DMS79 (cell line): ENCODE results near the gene GNPDA1.

Source experiments
- DNase-seq: peaks from one replicate; lab custom pipeline; 2025; lab: John Stamatoyannopoulos, UW

Gene GNPDA1

DNA sequence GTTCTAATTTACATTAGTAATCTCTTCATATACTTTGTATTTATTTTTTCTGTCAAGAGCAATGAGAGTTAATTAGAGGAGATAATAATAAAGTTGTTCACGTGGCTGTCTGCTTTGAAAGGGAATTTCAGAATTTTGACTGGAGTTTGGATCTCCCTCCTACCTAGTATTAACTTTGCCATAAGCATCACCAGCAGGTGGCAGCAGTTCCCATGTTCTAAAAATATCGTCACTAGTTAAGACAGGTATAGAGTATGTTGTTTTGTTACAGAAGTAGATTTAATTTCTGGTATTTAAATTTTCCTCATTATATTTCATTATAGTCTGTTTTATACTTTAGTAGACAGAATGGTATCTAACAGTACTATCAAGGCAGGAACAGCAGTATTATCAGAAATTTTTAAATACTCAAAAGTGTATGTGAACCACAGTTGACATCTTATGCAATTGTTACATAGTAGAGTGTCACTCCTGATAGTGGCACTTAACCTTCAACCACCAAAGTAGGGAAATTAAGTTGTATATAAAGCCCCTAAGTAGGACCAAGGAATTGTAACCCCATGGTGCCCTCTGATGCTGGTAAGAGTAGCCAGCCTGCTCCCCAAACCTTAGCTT, 20.4 kb downstream of the GNPDA1 start:
- DNase-seq, result no peak

DNA sequence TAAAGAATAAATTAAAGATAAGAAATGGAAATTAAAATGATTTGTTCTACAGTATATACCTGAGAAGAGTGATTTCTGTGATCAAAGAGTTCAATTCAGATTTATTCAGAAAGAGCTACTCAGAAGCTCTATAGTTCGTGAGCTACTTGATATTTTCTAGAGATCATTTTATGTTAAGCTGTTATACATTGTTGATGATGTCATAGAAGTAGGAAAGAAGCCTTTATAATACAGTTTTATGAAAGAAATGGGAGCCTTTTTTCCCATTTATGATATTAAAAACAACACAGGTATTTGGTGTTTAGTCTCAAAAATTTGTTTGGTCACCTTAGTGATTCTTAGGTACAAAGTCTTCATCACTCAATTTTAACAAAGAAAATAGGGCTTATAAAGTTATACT, 23.1 kb downstream of the GNPDA1 start:
- DNase-seq, result no peak

DNA sequence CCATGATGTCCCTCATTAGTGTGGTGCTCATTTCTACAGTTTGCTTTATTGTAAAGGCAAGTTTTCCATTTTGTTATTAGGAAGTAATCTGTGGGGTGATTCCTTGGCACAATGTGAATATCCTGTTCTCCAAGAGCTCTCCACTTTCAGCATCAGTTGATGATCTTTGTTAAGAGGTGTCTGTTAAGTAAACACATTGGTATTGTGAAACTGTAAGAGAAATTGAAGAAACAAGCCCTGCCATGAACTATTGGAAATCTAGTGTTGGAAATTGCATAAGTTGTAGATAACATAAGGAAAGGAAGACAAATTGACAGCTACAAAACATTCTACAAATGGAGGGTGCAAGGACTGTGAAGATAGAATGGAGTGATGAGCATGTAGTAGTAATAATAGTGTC, 26.8 kb downstream of the GNPDA1 start:
- DNase-seq, result no peak

DNA sequence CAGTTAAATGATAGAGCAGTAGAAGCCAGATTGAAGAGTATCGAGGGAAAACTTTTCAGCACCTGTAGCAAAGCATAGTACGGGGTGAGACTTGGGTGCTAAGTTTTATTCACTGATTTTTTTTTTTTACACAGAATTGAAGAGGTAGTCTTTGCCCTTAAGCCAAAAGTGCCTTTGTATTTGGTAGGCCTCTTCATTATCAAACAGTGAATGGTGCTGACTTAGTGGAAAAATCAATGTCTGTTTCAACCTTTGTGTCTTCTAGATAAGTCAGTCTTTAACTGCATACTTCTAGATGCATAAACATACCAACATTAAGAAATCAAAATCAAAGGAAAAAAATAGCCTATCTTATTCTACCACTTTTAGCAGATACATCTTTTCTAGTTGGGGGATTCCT, 30.2 kb downstream of the GNPDA1 start:
- DNase-seq, result no peak

DNA sequence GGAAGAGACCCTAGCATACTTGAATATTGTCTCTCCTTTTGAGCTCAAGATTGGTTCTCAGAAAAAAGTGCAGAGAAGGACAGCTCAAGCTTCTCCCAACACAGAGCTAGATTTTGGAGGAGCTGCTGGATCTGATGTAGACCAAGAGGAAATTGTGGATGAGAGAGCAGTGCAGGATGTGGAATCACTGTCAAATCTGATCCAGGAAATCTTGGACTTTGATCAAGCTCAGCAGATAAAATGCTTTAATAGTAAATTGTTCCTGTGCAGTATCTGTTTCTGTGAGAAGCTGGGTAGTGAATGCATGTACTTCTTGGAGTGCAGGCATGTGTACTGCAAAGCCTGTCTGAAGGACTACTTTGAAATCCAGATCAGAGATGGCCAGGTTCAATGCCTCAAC, 34.4 kb downstream of the GNPDA1 start:
- no peak for DNase-seq

DNA sequence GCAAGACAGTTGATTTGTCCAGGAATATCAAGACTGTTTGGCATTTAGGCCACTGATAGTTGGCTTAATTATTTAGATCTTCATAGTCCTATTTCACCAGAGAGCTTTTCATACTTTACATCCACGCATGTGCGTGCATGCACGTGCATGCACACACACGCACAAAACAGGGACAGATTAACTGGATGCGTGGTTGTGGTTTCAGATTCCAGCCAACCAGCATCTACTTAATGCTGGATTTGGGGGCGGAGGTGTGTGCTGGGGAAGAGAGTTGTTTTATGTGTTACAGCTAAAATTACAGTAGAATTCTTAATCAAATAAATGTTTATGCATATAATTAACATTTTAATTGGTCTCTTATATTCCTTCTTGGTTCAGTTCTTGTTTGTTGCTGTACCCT, 36.7 kb downstream of the GNPDA1 start:
- DNase-seq, result no peak

DNA sequence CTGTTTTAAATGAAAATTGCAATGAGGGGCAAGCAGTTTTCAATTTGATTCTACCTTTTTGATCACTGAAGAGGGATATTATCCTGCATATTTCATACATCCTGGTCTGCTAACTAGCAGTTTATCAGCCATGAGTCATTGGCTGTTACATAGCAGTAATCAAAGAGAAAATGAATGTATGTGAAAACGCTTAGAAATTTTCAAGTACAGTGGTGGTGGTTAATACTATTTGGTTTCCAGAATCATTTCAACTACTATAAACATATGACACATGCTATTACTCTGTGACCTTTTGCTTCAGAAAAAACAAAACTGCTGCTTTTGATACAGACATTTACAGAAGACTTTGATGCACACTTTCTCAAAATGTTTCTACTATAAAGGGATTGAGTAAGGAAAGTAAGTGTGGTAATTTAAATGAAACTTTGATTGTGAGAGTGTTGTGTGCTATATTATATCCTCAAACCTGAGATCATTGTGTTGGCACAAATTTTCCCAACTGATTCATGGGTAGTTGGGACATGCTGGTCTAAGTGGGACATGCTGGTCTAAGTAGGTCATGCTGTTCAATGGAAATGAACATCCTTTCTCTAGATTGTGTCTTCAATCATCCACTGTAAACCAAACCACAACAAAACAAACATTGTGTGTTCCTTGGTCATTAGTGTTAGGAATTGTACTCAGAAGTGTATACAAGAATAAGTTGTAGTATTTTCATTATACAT, 38.8 kb downstream of the GNPDA1 start:
- no peak for DNase-seq

DNA sequence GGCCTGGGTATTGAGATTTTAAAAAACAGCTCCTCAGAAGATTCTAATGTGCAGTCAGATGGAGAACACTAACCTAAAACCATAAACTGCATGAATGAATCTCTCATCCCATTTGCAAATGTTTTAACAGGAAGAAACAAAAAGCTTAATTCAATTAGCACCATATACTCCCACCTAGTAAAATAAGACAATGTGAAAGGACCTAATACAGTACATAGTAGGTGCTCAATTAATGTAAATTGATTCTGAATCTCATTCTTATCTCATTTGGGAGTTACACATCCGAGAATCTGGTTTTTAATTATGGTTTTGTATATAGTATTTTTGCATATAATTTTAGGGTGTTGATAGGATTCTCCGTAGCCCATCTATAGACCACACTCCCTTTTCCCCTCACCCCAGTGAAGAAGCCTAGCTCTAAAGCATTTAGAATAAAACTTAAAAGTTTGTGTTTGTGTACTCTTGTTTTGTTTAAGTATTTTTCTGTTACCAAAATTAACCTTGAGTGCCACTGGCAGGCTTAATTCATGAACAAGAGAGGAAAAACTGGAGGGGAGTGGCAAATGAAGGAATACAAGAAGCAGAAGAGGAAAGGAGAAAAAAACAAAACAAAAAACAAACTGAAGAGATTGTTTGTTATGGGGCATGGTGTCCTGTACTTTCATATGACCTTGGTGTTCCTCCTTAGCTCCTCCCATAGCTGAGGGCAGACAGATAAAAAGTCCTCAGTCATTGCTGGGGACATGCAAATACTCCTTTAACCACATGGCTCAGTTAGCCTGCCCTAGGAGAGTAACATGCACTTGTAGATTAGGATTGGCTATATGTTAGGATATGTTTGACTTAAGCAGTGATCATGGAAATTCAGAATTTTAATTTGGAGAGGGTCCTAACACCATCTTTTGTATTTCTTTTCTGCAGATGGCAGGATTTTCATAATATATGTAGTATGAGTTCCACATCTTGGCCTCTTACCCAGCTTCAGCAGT, 42.8 kb downstream of the GNPDA1 start:
- DNase-seq, result no peak

DNA sequence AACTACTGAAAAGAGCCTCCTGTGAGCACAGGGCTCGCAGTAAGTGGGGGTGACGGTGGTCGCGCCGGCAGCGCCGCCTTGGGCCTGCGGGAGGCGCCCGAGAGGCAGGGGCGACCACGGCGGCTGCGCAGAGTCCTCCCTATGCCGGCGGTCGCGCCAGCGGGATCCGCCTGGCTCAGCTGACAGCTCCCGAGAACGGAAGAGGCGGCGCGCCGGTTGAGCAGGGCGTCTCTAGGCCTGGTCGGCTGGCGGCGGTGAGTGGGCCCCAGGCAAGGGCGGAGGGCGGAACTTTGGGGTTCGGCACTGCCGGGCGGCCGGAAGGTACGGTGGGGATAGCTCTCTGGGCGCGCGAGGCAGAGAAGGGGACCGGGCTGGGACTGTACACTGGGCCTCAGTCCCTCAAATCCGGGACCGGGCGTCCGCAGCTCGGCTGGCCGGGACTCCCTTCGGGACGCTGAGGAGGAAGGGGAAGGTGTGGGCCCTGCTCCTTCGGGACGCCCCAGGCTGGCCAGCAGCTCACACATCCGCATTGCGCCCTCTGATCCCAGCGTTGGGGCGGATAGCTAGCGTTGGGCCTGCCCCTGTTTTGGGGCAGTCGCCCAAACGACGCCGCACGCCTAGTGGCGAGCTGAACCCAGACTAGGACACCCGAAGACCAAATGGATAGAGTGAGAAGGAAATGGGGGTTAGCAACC, 43.8 kb downstream of the GNPDA1 start, which contains the start of gene RNF14:
RNF14 (plus strand) TSS at position 192 of the 695 bp plus-strand sequence. CDS start 4,484 bp downstream, outside the sequence.
- peak; percentile 38 for DNase-seq

DNA sequence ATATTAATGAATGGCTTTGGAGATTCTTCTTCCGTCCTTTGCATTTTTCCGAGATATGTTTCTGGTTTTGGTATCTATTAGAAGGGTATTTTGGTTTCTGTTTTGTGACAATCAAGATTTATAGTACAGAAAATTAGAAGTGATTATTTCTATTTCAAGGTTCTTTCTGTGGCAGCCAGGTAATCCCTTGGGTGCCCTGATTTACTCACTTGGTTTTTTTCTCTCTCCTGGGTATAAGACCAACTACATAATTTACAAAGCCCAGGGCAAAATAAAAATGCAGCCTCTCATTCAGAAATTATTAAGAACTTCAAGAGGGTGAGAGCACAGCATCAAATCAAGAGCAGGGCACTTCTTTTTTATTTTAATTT, 45.9 kb downstream of the GNPDA1 start:
- no peak for DNase-seq

DNA sequence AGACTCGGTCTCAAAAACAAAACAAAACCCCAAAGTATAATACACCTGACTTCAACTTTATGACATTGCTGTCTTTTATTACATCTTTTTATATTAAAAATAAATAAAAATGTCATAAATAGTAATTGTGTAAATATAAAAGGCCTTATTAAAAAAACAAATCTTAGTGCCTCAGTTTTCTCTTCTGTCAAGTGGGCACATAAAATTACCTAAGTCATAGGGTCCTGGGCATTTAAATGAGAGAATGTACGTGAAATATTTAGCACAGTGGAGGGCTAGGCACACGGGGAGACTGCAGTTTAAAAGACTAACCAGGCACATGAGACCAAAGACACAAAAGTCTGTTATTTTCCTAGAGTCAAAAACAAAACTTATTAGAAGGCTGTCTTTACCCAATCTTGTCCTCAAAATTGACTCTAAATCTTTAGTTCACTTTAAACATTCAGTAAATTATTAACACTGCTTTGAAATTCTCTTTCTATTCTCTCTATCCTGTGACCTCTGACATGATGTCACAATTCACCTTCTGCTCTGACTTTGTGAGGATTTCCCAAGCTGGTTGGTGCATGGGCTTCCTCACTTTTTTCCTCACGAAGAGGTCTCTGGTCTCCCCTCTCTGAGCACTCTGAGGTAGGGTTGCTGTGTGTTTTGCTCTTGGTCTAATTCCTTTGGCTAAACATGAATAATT, 46.4 kb downstream of the GNPDA1 start:
- DNase-seq, result no peak

DNA sequence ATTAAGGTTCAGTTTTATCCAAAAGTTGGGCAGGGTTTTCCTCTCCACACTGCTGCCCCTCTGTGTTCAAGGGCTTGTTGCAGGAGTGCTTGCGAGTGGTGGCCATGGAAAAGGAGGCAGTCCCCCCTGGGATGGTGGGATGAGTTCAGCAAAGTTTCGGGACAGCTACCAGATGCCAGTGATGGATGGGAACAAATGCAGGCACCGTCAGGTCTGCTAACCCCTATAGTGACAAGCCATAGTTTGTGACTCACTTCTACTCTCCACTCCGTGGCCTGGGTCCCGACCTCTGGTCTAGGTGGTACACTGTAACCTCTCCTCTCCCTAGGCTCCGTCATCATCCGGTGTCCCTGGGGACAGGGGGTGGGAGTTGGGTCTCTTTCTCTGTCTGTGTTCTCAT, 47.8 kb downstream of the GNPDA1 start:
- DNase-seq, result no peak

DNA sequence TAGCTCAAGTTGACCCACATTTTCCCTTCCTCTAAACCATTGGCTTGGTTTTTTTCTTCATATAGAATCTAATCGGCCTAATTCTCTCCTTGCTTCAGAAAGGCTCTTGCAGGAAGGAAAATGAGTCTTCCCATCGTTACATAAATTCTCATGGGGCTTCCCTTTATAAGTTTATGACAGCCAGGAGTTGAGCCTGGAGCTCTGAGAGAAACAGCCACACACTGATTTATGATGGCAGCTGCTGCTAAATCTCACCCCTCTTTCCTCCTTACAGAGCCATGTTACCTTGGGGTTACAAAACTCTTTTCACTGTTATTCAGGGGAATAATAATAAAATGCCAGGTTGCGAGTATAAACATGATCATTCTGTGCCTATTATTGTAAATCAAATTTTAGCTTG, 49.1 kb downstream of the GNPDA1 start:
- no peak for DNase-seq

DNA sequence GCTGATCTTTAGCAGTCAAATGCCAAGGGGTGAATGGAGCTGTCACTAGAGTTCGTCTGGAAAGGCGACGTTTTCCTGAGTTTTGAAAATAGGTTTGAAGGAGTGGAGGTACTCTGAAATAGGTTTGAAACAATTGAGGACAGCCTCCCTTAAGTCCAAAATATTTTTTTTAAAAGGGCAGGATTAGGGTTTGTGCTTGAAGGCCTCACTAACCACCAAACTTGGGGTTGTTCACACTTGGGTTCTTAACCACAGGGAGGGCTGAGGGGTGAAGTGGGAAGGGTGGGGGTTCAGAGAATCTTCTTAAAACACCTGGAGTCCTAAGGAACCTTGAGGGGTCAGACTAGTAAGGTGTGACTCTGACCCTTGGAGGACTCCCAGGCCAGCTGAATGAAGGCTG, 51.4 kb downstream of the GNPDA1 start:
- DNase-seq, result no peak

DNA sequence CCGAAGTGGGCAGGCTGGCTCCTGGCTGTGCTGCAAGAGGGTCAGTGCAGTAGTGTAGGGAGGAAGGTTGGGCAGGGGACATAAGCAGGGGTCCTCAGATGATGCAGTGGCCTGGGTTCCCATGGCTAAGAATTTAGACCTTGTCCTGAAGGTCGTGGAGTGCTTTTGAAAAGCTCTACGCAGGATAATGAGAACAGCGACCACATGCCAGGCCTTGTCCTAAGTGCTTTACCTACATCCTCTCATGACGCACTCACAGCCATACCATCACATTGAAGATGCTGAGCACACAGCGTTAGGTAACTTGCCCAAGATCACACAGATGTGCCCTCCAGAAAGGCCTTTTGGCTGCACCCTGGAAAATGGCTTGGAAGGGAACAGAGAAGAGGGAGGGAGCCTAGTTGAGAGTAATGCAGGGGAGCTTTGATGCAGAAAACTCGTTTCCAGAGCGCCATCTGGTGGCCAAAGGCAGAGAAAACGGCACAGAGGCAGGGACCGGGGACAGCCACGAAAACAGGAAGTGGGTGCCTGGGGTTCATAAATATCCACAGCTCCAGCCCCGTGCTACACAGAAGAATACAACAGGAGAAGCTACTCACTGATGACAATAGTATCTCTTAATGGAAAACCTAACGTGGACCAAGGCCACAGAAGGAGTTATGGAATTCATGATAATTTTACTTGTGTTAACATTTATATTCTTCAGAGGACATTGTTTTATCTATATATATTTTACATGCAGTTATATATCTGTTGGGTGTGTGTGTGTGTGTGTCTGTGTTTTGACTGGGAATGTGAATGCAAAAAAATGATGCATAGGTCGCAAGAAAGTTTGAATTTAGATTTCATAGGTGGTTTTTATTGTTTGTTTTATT, 52.1 kb downstream of the GNPDA1 start:
- DNase-seq, result peak; percentile 31

DNA sequence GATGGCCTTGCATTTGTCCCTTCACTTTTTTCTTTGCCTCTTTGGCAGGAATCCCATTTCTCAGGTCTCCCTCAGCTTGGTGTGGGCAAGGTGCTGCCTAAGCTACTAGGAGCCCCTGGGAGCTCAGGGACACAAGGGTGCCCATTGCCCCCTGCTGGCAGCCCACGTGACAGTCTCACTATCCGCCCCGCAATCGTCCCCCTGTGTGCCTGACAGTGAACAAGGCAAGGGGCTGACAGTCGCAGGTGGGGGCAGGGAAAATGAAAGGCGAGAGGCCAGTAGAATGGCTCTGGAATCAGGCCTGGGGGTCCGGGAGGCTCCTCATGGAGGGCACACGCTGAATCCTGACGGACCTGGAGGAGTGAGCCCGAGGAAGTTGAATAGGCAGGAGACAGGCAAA, 52.8 kb downstream of the GNPDA1 start:
- DNase-seq, result no peak

DNA sequence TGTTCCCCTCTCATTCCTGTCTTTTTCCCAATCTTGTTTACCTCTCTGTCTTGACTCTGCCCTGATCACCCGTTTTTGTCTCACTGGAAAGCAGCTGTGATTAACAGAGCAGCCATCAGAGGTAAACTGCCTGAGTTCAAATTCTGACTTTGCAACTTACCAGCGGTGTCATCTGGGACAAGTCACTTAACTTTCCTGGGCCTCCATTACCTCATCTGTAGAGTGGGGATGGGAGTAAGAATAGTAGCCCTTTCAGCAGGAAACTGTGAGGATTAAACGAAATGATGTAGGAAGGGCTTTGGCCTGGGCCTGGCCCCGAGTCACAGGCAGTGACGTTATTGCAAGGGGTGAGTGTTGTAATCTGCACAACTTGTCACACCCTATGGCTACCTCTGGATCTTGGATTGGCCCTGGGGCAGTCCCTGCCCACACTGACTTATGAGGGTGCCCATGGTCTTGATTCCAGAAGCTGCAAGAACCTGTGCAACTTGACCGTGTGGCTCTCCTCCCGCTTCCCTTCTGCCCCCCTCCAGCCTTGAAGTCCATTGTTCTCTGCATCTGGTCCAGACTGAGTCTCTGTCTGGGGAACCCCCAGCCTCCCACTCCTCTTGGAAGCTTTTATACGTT, 54.2 kb downstream of the GNPDA1 start:
- DNase-seq, result no peak

DNA sequence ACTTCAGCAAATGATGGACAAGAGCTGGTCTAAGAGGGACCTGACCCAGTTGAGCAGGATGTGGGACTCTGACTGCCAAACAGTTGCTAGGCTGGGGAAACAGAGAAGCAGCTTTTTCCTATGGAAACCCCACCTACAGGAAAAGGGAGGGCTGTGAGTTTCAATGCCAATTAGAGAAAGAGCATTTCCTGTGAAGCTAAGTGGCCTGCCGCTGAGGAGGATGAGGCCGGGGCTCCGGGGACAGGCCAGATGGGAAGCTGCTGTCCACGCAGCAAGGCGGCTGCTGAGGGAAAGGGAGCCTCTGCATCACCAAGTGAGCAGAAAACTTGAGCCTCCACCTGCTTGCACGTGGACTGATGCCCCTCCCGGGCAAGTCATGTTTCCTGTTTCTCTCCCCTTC, 54.7 kb downstream of the GNPDA1 start, which contains the start of gene PCDH12:
PCDH12 (minus strand) TSS at position 90 of the 400 bp plus-strand sequence. CDS start 351 bp downstream, outside the sequence.
- DNase-seq, result no peak

DNA sequence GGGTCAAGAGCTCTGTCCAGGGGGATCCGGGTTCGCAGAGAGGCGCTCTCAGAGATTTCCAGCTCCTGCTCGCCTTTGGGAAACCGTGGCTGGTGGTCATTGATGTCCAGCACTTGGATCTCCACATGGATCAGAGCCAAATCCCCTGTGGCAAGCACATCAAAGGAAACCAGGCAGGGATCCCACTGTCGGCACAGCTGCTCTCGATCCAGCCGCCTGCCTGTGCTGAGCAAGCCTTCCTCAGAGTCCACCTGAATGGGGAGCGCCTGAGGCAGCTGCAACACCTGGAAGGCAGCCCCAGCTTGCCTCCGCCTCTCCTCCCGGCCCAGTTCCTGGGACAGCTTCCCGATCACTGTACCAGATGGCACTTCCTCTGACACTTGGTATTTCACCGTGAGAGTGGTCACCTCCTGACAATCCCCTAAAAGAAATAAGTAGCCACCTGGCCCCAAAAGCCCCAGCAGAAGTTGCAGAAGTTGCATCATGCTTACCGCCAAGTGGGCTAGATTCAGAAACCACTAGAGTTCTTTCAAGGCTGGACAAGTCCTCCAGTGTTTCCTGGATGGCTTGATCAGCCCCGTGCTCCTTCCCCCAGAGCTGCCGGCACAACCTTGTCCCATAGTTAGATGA, 55.3 kb downstream of the GNPDA1 start:
- no peak for DNase-seq
